ENCODE results near the gene ZNF93. TPM values are rescaled to one million over a fixed set of nuclear protein-coding genes. Genes with fewer than 3 reads are reported as not detected.

Gene ZNF93
- total RNA-seq, 1 donor from 2014 or later: 6.1 TPM

DNA sequence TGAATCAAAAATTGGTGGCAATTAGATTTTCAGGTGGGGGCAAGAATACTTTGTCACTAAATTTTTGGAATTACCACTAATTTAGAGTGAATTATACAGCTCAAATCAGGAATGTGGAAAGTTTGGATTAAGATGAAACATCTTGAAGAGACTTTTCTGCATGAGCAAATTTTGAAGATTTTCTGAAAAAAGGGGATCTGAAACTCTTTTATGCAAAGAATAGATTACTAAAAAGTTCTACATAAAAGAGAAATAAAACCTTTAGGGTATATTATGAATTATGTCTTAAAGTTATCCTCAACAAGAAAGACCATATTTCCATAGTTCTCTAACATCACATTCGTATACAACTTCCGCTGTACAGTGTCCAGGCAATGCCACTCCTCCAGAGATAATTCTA, 36.7 kb downstream of the ZNF93 start:
- no peak overlapping the region for H3K4me3 Mint-ChIP-seq (ENCODE audit: unreplicated experiment)
- H3K27ac Mint-ChIP-seq (ENCODE audit: unreplicated experiment): no peak overlapping the region
- TF ChIP-seq CTCF (IDR thresholded peaks at IDR 0.05): no peak
- peaks cover 67% of the 10 kb centered on the region for H3K9me3 Mint-ChIP-seq (ENCODE audit: low read depth)
- no peaks in the 10 kb centered on the region for H3K4me1 Mint-ChIP-seq (ENCODE audit: low read depth)
- no peaks in the 10 kb centered on the region for H3K27me3 Mint-ChIP-seq (ENCODE audit: low read depth)
- H3K36me3 Mint-ChIP-seq (ENCODE audit: low read depth): peaks cover 34% of the 10 kb centered on the region
- DNase-seq (ENCODE audit: low spot score): no peak

DNA sequence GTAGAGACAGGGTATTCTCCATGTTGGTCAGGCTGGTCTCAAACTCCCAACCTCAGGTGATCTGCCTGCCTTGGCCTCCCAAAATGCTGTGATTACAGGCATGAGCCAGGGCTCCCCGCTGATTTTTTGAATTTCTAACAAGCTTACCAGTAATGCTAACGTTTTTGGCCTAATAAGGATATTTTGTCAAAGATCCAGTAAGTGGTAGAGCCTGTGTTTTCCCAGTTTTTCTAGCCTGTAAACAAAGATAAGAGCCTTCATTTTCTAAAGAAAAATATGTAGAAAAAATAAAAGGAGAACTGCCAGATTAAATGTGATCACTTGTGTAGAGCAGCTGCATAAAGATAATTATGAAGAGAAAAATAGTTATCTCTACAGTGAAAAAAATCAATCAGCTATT, 37.7 kb downstream of the ZNF93 start:
- H3K4me3 Mint-ChIP-seq (ENCODE audit: unreplicated experiment): no peak overlapping the region
- TF ChIP-seq CTCF (IDR thresholded peaks at IDR 0.05): no peak
- H3K9me3 Mint-ChIP-seq (ENCODE audit: low read depth): peaks cover 66% of the 10 kb centered on the region
- H3K36me3 Mint-ChIP-seq (ENCODE audit: low read depth): peaks cover 23% of the 10 kb centered on the region
- no peak overlapping the region for H3K27ac Mint-ChIP-seq (ENCODE audit: unreplicated experiment)
- DNase-seq (ENCODE audit: low spot score): no peak
- no peaks in the 10 kb centered on the region for H3K27me3 Mint-ChIP-seq (ENCODE audit: low read depth)
- no peaks in the 10 kb centered on the region for H3K4me1 Mint-ChIP-seq (ENCODE audit: low read depth)

- H3K27me3 Mint-ChIP-seq (ENCODE audit: low read depth): no peaks in the 10 kb centered on the region
- no peak overlapping the region for H3K4me3 Mint-ChIP-seq (ENCODE audit: unreplicated experiment)
- no peak for TF ChIP-seq CTCF (IDR thresholded peaks at IDR 0.05)
- H3K9me3 Mint-ChIP-seq (ENCODE audit: low read depth): peaks cover 56% of the 10 kb centered on the region
- DNase-seq (ENCODE audit: low spot score): no peak
- no peak overlapping the region for H3K27ac Mint-ChIP-seq (ENCODE audit: unreplicated experiment)
- no peaks in the 10 kb centered on the region for H3K36me3 Mint-ChIP-seq (ENCODE audit: low read depth)
- H3K4me1 Mint-ChIP-seq (ENCODE audit: low read depth): no peaks in the 10 kb centered on the region
Measured at GRCh38 chr19:19943848-19944582, 43.3 kb downstream of the ZNF93 start.

GRCh38 chr19:19944583-19944880, 43.8 kb downstream of the ZNF93 start:
- H3K4me1 Mint-ChIP-seq (ENCODE audit: low read depth): no peaks in the 10 kb centered on the region
- peaks cover 51% of the 10 kb centered on the region for H3K9me3 Mint-ChIP-seq (ENCODE audit: low read depth)
- no peak for DNase-seq (ENCODE audit: low spot score)
- H3K36me3 Mint-ChIP-seq (ENCODE audit: low read depth): no peaks in the 10 kb centered on the region
- H3K27ac Mint-ChIP-seq (ENCODE audit: unreplicated experiment): no peak overlapping the region
- no peak overlapping the region for H3K4me3 Mint-ChIP-seq (ENCODE audit: unreplicated experiment)
- no peaks in the 10 kb centered on the region for H3K27me3 Mint-ChIP-seq (ENCODE audit: low read depth)
- TF ChIP-seq CTCF (IDR thresholded peaks at IDR 0.05): no peak

DNA sequence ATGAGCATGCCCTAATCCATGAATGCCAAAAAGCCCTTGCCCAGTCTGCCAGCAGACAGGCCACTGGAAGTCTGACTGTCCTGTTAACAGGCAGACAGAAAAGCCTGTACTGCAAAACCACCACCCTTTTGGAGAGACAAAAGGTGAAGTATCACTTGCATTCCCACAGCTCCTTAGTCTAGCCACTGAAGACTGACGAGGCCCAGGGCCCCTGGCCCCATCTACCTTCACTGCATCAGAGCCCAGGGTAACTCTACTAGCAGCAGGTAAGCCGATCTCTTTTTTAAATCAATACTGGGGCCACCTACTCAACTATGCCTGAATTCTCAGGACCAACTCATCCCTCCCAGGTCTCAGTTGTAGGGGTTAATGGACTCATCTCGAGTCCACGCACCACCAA, 45.5 kb downstream of the ZNF93 start:
- no peak overlapping the region for H3K27ac Mint-ChIP-seq (ENCODE audit: unreplicated experiment)
- no peaks in the 10 kb centered on the region for H3K4me1 Mint-ChIP-seq (ENCODE audit: low read depth)
- no peaks in the 10 kb centered on the region for H3K36me3 Mint-ChIP-seq (ENCODE audit: low read depth)
- H3K4me3 Mint-ChIP-seq (ENCODE audit: unreplicated experiment): no peak overlapping the region
- H3K9me3 Mint-ChIP-seq (ENCODE audit: low read depth): peaks cover 38% of the 10 kb centered on the region
- DNase-seq (ENCODE audit: low spot score): no peak
- H3K27me3 Mint-ChIP-seq (ENCODE audit: low read depth): no peaks in the 10 kb centered on the region
- no peak for TF ChIP-seq CTCF (IDR thresholded peaks at IDR 0.05)
